Measurements from ENCODE around the gene TP53. TPM values are rescaled to one million over a fixed set of nuclear protein-coding genes. Genes with fewer than 3 reads are reported as not detected.

Gene TP53
- polyA plus RNA-seq, 2 of the 4 experiments (the other 2 are of a cell fraction): 59.4 to 65.9 TPM

DNA sequence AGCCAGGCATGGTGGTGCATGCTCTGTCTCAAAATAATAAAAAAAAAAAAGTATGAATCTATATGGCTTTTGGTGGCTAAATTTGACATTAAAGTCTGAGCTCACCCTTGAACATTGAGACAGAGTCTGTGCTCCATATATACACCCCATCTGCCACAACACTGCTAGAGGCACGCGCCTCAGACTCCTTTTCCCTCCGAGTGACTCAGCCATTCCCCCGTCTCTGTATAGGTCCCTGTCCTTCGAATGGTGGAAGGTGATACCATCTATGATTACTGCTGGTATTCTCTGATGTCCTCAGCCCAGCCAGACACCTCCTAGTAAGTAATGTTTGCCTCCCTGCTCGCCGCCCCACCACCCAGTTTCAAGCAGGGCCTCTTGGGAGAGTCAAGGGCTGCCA lies 13.2 kb upstream of the TP53 start:
- ATAC-seq (no peak), FAIRE-seq (no peak), DNase-seq (ENCODE audit: low read depth in 1 of 2, low spot score in 1 of 2) (no peak)
- TF ChIP-seq NPAS2 (CRISPR knock-in tag; IDR thresholded peaks at IDR 0.05; ENCODE audit: borderline replicate concordance) (no peak), HOXA7 (CRISPR knock-in tag; IDR thresholded peaks at IDR 0.05) (no peak), ESRRA (IDR thresholded peaks at IDR 0.05; ENCODE audit: borderline replicate concordance, low read length) (no peak), ZFP36 (IDR thresholded peaks at IDR 0.05; ENCODE audit: borderline replicate concordance, partially characterized antibody) (no peak), MAFK (IDR thresholded peaks at IDR 0.05; ENCODE audit: partially characterized antibody) (no peak), CBX8 (IDR thresholded peaks at IDR 0.05) (no peak), TFCP2L1 (CRISPR knock-in tag; IDR thresholded peaks at IDR 0.05) (no peak), RAD21 (conservative IDR thresholded peaks at IDR 0.05 in 1 of 2, IDR thresholded peaks at IDR 0.05 in 1 of 2) (no peak), TP53 (CRISPR knock-in tag; IDR thresholded peaks at IDR 0.05) (no peak), HDAC2 (IDR thresholded peaks at IDR 0.05) (no peak), PHF8 (IDR thresholded peaks at IDR 0.05; ENCODE audit: borderline replicate concordance, low read depth) (no peak), CEBPB (IDR thresholded peaks at IDR 0.05) (no peak), RFX5 (IDR thresholded peaks at IDR 0.05) (no peak), FOSL2 (IDR thresholded peaks at IDR 0.05) (no peak), FOSL2 (CRISPR knock-in tag; IDR thresholded peaks at IDR 0.05) (no peak), KDM5A (IDR thresholded peaks at IDR 0.05) (no peak), EHMT2 (IDR thresholded peaks at IDR 0.05; ENCODE audit: low read depth) (no peak)
- TF ChIP-seq, protein P1, sequence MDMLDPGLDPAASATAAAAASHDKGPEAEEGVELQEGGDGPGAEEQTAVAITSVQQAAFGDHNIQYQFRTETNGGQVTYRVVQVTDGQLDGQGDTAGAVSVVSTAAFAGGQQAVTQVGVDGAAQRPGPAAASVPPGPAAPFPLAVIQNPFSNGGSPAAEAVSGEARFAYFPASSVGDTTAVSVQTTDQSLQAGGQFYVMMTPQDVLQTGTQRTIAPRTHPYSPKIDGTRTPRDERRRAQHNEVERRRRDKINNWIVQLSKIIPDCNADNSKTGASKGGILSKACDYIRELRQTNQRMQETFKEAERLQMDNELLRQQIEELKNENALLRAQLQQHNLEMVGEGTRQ (IDR thresholded peaks at IDR 0.05): no peak
- TF ChIP-seq, protein P2, sequence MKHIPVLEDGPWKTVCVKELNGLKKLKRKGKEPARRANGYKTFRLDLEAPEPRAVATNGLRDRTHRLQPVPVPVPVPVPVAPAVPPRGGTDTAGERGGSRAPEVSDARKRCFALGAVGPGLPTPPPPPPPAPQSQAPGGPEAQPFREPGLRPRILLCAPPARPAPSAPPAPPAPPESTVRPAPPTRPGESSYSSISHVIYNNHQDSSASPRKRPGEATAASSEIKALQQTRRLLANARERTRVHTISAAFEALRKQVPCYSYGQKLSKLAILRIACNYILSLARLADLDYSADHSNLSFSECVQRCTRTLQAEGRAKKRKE (CRISPR knock-in tag; IDR thresholded peaks at IDR 0.05; ENCODE audit: low read depth): no peak
- TF ChIP-seq, protein P3, sequence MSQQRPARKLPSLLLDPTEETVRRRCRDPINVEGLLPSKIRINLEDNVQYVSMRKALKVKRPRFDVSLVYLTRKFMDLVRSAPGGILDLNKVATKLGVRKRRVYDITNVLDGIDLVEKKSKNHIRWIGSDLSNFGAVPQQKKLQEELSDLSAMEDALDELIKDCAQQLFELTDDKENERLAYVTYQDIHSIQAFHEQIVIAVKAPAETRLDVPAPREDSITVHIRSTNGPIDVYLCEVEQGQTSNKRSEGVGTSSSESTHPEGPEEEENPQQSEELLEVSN (IDR thresholded peaks at IDR 0.05; ENCODE audit: borderline replicate concordance, low read depth): no peak
- Histone ChIP-seq H3K4me1 (peaks cover 13% of the 10 kb centered on the region; the same call in 2 of the 3 replicates), H3K4me3 (no peak overlapping the region), H3K9me3 (no peaks in the 10 kb centered on the region), H3K4me2 (no peak overlapping the region), H3K27ac (no peak overlapping the region)
- CTCF ChIA-PET: interaction anchor here (0.6 to 11.1 kb wide), 5 partner anchors 12 to 940 kb away, joined by 3 to 103 read pairs (median 3); partner anchors contain the start of genes TP53 and WRAP53
- 91% methylated on average over 7 of the region's 7 CpGs for WGBS (ENCODE audit: missing lambda C conversion rate)
- POLR2A ChIA-PET: no interaction called here

DNA sequence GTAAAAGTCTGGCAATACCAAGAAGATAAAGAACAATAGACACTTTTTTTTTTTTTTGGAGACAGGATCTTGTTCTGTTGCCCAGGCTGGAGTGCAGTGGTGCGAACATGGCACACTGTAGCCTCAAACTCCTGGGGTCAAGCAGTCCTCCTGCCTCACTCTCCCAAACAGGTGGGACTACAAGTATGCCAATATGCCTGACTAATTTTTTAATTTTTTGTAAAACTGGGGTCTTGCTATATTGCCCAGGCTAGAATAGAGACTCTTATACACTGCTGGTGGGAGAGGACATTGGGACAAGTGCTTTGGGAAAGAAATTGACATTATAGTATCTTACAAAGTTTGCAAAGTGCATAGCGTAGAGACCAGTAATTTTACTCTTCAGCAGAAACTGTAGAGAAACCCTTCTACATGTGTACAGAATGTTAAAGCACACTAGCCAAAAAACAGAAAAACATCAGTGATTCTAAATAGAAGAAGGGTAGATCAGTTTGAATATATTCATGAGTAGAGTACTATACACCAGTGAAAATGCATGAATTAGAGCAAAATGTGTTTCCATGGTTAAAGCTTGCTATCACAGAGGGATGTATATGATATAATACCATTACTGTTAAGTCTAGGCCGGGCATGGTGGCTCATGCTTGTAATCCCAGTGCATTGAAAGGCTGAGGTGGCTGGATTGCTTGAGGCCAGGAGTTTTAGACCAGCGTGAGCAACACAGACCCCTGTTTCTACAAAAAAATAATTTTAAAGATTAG lies 10.7 kb upstream of the TP53 start:
- Histone ChIP-seq H3K4me1 (no peaks in the 10 kb centered on the region), H3K27ac (no peak overlapping the region), H3K4me2 (no peak overlapping the region), H3K9me3 (no peaks in the 10 kb centered on the region), H3K4me3 (no peak overlapping the region)
- no peak for DNase-seq (ENCODE audit: low read depth in 1 of 2, low spot score in 1 of 2)
- ATAC-seq: no peak
- WGBS (ENCODE audit: missing lambda C conversion rate): 90% methylated on average over 4 of the region's 4 CpGs
- no peak for FAIRE-seq
- POLR2A ChIA-PET: no interaction called here
- CTCF ChIA-PET: interaction anchor here (1.8 to 11.1 kb wide), 2 partner anchors 10 to 19 kb away, joined by 5 to 103 read pairs; partner anchors contain the start of genes TP53 and WRAP53
- TF ChIP-seq, protein P4, sequence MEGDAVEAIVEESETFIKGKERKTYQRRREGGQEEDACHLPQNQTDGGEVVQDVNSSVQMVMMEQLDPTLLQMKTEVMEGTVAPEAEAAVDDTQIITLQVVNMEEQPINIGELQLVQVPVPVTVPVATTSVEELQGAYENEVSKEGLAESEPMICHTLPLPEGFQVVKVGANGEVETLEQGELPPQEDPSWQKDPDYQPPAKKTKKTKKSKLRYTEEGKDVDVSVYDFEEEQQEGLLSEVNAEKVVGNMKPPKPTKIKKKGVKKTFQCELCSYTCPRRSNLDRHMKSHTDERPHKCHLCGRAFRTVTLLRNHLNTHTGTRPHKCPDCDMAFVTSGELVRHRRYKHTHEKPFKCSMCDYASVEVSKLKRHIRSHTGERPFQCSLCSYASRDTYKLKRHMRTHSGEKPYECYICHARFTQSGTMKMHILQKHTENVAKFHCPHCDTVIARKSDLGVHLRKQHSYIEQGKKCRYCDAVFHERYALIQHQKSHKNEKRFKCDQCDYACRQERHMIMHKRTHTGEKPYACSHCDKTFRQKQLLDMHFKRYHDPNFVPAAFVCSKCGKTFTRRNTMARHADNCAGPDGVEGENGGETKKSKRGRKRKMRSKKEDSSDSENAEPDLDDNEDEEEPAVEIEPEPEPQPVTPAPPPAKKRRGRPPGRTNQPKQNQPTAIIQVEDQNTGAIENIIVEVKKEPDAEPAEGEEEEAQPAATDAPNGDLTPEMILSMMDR (IDR thresholded peaks at IDR 0.05): no peak
- TF ChIP-seq ZC3H11A (IDR thresholded peaks at IDR 0.05): no peak
- no peak for TF ChIP-seq RARB (CRISPR knock-in tag; IDR thresholded peaks at IDR 0.05)
- TF ChIP-seq CHD2 (IDR thresholded peaks at IDR 0.05; ENCODE audit: low read length, partially characterized antibody): no peak
- no peak for TF ChIP-seq HEYL (CRISPR knock-in tag; IDR thresholded peaks at IDR 0.05)
- TF ChIP-seq, protein P5, sequence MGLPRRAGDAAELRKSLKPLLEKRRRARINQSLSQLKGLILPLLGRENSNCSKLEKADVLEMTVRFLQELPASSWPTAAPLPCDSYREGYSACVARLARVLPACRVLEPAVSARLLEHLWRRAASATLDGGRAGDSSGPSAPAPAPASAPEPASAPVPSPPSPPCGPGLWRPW (IDR thresholded peaks at IDR 0.05): no peak
- TF ChIP-seq, protein P6, sequence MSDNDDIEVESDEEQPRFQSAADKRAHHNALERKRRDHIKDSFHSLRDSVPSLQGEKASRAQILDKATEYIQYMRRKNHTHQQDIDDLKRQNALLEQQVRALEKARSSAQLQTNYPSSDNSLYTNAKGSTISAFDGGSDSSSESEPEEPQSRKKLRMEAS (IDR thresholded peaks at IDR 0.05): no peak
- no peak for TF ChIP-seq ZFP36 (IDR thresholded peaks at IDR 0.05; ENCODE audit: borderline replicate concordance, partially characterized antibody)
- TF ChIP-seq, protein P3 (IDR thresholded peaks at IDR 0.05; ENCODE audit: borderline replicate concordance, low read depth): no peak
- TF ChIP-seq RAD21 (conservative IDR thresholded peaks at IDR 0.05 in 1 of 2, IDR thresholded peaks at IDR 0.05 in 1 of 2): no peak
- TF ChIP-seq SREBF2 (IDR thresholded peaks at IDR 0.05): no peak
- no peak for TF ChIP-seq HOXA7 (CRISPR knock-in tag; IDR thresholded peaks at IDR 0.05)
- no peak for TF ChIP-seq CEBPB (IDR thresholded peaks at IDR 0.05)
- no peak for TF ChIP-seq TP53 (CRISPR knock-in tag; IDR thresholded peaks at IDR 0.05)

All from A549 (cell line).